Ascending aorta (tissue), 2 donors: ENCODE measurements around the gene TSC2. TPM values are rescaled to one million over a fixed set of nuclear protein-coding genes. Genes with fewer than 3 reads are reported as not detected.

Experiments used
- DNase-seq, 2 donors: peaks; one replicate each; pipeline ENCODE4 v3.0.0-alpha.2; 2019; ENCODE audit warnings: low spot score in 2 of 2
- H3K27ac ChIP-seq, 2 donors: fragments of 200-600 bp; sonication (generic); one replicate each; pipeline ENCODE4 v1.5.1; 2016 to 2017; ENCODE audit warnings: mild to moderate bottlenecking in 1 of 2
- H3K27me3 ChIP-seq: fragments of 200-600 bp; sonication (generic); one replicate; pipeline ENCODE4 v1.5.1; 2017
- H3K36me3 ChIP-seq, 2 donors: fragments of 200-600 bp; sonication (generic); one replicate each; pipeline ENCODE4 v1.5.1; 2016
- H3K4me1 ChIP-seq, 2 donors: fragments of 200-600 bp; sonication (generic); one replicate each; pipeline ENCODE4 v1.5.1; 2016 to 2017; ENCODE audit warnings: mild to moderate bottlenecking in 1 of 2
- H3K4me3 ChIP-seq, 2 donors: fragments of 200-600 bp; sonication (generic); one replicate each; pipeline ENCODE4 v1.5.1; 2016 to 2017; ENCODE audit warnings: mild to moderate bottlenecking in 1 of 2
- H3K9me3 ChIP-seq, 2 donors: fragments of 200-600 bp; sonication (generic); one replicate each; pipeline ENCODE4 v1.5.1; 2016
- CTCF ChIP-seq, 3 experiments: fragments of 200-600 bp in 2 of 3; fragments of 450-650 bp in 1 of 3; sonication (generic) in 2 of 3; IDR thresholded peaks; one replicate each; pipeline ENCODE4 v1.5.1; 2016 to 2019; ENCODE audit warnings: antibody characterized with exemption in 3 of 3, mild to moderate bottlenecking in 1 of 3, moderate library complexity in 1 of 3
- intact Hi-C: fragments of 100-400 bp; cut with DNase I; formaldehyde crosslinking; loops from one replicate; pipeline ENCODE4 v1.15.1; 2023
- total RNA-seq: library from RNA; depleted of rRNA; stranded (reverse); fragments of >200 nt; gene quantifications from one replicate; pipeline ENCODE4 v1.1.0, GENCODE V29; 2016

The TSC2 gene
- total RNA-seq, 1 donor from 2014 or later, result 258 TPM

DNA sequence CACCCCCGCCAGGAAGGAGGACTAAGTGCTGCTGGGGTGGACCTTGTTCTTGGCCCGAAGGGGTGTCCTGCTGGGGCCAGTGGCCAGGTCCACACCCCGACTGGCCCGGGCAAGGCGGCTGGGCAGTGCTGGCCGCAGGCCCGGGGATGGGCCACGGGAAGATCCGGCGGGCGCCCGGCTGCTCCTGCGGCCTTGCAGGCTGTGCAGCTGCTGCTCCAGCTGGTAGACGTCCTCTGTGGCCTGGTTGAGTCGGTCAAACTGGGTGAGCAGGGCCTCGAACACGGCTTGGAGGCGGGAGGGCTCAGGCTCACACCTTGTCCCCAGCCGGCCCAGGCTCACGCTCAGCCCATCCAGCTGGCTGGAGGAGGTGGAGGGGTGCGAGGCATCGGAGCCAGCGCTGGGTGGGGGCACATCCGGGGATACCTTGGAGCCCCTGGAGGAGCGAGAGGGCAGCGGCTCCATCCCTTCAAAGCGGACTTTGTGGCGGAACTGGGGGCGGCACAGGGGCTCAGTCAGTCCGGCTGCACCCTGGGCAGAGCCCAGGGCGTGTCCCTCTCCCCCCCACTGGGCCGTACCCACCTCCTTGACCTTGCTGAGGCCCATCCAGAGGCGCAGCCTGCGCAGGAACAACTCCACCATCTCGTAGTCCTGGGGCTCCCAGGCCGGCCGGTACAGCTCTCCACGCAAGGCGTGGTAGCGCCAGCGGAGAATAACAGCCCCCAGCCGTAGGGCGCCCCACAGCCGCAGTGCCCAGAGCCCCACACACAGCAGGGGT, 42.1 kb downstream of the TSC2 start:
- intact Hi-C loops, result no loop called here
- H3K27ac ChIP-seq, result no peak overlapping the region

GRCh38 chr16:2090481-2090776, 42.6 kb downstream of the TSC2 start:
- no peak for TF ChIP-seq CTCF (IDR thresholded peaks at IDR 0.05)
- Histone ChIP-seq H3K27me3 (no peaks in the 10 kb centered on the region), H3K27ac (no peak overlapping the region), H3K9me3 (no peaks in the 10 kb centered on the region), H3K4me1 (no peaks in the 10 kb centered on the region), H3K36me3 (peaks cover 87 to 94% of the 10 kb centered on the region in 2 donors), H3K4me3 (no peak overlapping the region)
- intact Hi-C loops, result no loop called here
- DNase-seq, result no peak

More for the DNA sequence above, 42.1 kb downstream of the TSC2 start:
- TF ChIP-seq CTCF (IDR thresholded peaks at IDR 0.05), result no peak
- Histone ChIP-seq H3K4me3 (no peak overlapping the region), H3K27me3 (no peaks in the 10 kb centered on the region), H3K4me1 (no peaks in the 10 kb centered on the region), H3K9me3 (no peaks in the 10 kb centered on the region), H3K36me3 (peaks cover 86 to 91% of the 10 kb centered on the region in 2 donors)
- no peak for DNase-seq

DNA sequence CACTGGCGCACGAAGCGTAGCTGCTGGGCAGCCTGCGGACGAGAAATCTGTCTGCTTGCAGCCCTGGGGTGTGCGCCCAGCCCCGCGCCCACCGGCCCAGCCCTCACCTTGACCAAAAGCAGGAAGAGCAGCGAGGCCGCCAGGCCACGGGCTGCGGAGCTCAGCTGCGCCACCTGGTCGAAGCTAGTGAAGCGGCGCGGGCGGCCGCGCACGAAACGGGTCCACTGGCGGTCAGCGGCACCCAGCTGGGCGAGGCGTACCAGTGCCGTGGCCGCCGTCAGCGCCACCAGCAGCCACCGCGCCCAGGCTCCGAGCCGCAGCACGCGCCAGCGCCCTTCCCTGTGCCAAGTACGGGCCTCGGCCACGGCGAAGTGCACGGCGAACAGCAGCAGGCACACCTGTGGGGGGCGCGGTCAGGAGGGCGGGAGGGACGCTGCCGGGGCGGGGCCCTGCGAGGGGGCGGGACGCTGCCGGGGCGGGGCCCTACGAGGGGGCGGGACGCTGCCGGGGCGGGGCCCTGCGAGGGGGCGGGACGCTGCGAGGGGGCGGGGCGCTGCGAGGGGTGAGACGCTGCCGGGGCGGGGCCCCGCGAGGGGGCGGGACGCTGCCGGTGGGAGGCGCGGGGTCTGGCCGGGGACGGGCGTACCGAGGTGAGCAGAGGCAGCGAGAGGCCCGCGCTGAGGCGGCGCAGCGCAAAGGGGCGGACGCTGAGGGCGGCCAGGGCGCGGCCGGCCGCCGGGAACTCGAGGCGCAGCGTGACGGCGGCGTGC, 43.2 kb downstream of the TSC2 start:
- DNase-seq, result no peak
- peaks cover 89 to 94% of the 10 kb centered on the region in 2 donors for H3K36me3 ChIP-seq
- peak overlapping the region in 1 of 2 donors; percentile 53 for H3K27ac ChIP-seq

DNA sequence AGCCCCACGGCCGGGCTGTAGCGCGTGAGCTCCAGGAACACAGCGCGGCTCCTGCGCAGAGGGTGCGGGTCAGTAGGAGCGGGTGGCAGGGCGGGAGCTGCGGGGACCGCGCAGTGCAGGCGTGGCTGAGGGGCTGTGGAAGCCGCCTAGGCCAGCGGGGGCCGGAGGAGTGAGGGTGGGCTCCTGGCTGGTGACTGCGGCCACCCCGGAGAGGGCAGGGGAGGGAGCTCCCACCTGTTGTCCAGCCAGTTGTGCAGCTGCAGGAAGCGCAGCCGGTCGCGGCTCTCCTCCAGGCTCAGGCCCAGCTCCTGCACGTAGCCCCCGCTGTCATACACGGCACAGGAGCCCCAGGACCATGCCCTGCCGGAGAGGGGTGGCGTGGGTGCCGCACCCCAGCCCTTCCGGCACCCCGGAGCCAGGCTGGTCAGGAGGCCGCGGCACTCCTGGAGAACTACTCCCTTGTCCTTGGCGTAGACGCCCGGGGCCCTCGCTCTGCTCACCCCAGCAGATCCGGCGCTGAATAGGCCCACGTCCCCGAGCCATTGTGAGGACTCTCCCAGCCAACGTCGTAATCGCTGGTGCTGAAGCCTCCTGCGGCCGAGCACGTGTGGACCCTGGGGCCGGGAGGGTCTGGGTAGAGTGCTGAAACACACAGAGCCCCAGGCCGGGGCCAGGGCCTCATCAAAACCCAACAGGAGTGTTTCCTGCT, 43.9 kb downstream of the TSC2 start:
- intact Hi-C loops, result no loop called here
- Histone ChIP-seq H3K27me3 (no peaks in the 10 kb centered on the region), H3K27ac (no peak overlapping the region), H3K9me3 (no peaks in the 10 kb centered on the region), H3K4me1 (no peaks in the 10 kb centered on the region), H3K4me3 (no peak overlapping the region), H3K36me3 (peaks cover 89 to 94% of the 10 kb centered on the region in 2 donors)
- no peak for TF ChIP-seq CTCF (IDR thresholded peaks at IDR 0.05)
- DNase-seq, result no peak

More for the DNA sequence above, 43.2 kb downstream of the TSC2 start:
- no peak overlapping the region for H3K4me3 ChIP-seq
- no peaks in the 10 kb centered on the region for H3K27me3 ChIP-seq
- no peaks in the 10 kb centered on the region for H3K4me1 ChIP-seq
- intact Hi-C loops, result no loop called here
- no peaks in the 10 kb centered on the region for H3K9me3 ChIP-seq
- no peak for TF ChIP-seq CTCF (IDR thresholded peaks at IDR 0.05)

DNA sequence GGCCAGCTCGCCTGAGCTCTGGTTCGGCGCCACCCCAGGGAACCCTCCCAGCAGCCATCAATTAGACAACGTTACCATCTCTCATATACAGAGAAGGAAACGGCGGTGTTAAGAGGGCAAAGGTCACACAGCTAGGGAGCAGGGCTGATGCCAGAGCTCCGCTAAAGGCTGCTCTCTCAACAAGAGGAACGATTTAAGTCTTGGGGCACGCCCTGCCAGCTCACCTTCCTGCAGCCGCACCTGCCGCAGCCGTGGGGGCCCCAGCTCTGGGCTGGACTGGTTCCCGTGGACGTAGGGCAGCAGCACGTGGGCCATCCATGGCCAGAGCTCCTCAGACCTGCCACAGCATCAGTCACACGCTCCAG, 44.5 kb downstream of the TSC2 start:
- Histone ChIP-seq H3K36me3 (peaks cover 89 to 95% of the 10 kb centered on the region in 2 donors), H3K9me3 (no peaks in the 10 kb centered on the region), H3K27me3 (no peaks in the 10 kb centered on the region), H3K4me1 (no peaks in the 10 kb centered on the region), H3K27ac (no peak overlapping the region), H3K4me3 (no peak overlapping the region)
- no peak for DNase-seq
- intact Hi-C loops, result no loop called here
- no peak for TF ChIP-seq CTCF (IDR thresholded peaks at IDR 0.05)
